Esophagus squamous epithelium (tissue), 5 donors: ENCODE measurements around the gene PCSK6. TPM values are rescaled to one million over a fixed set of nuclear protein-coding genes. Genes with fewer than 3 reads are reported as not detected.

Experiments used
- DNase-seq: peaks from one replicate; lab custom pipeline; 2025; lab: John Stamatoyannopoulos, UW
- H3K27ac ChIP-seq, 4 donors: fragments of 200-600 bp; sonication (generic); one replicate each; pipeline ENCODE4 v1.5.1; 2016 to 2019; ENCODE audit warnings: mild to moderate bottlenecking in 1 of 4
- H3K27me3 ChIP-seq, 4 donors: fragments of 200-600 bp; sonication (generic); 1 replicate in 3 of 4; 2 replicates in 1 of 4; pipeline versions ENCODE4 v1.5.1 to v1.6.0; 2017 to 2021; ENCODE audit warnings: antibody characterized with exemption in 1 of 4
- H3K36me3 ChIP-seq, 3 donors: fragments of 200-600 bp; sonication (generic); one replicate each; pipeline ENCODE4 v1.5.1; 2016 to 2019
- H3K4me1 ChIP-seq, 3 donors: fragments of 200-600 bp; sonication (generic); one replicate each; pipeline ENCODE4 v1.5.1; 2017 to 2019
- H3K4me3 ChIP-seq, 4 donors: fragments of 200-600 bp; sonication (generic); 1 replicate in 3 of 4; 2 replicates in 1 of 4; pipeline ENCODE4 v1.5.1; 2016 to 2019; ENCODE audit warnings: mild to moderate bottlenecking in 2 of 4, moderate library complexity in 1 of 4
- H3K9me3 ChIP-seq, 3 donors: fragments of 200-600 bp; sonication (generic); one replicate each; pipeline ENCODE4 v1.5.1; 2016 to 2019
- POLR2A ChIP-seq, 4 donors: fragments of 450-650 bp; IDR thresholded peaks; one replicate each; pipeline ENCODE4 v1.6.1; 2017; ENCODE audit warnings: antibody characterized with exemption in 4 of 4, mild to moderate bottlenecking in 4 of 4, moderate library complexity in 3 of 4
- WGBS, 2 donors: methylation state at CpG; one replicate each; pipeline ENCODE4 v1.1.5; 2018; 5-methylcytosine and 5-hydroxymethylcytosine counted together
- intact Hi-C: fragments of 100-400 bp; cut with DNase I; formaldehyde crosslinking; loops from one replicate; pipeline ENCODE4 v1.15.0; 2022
- total RNA-seq, 4 donors: library from RNA; depleted of rRNA; stranded (reverse); fragments of >200 nt; gene quantifications; one replicate each; pipeline ENCODE4 v1.1.0, GENCODE V29; 2016
- TF ChIP-seq, protein P1 (sequence below), 6 experiments: fragments of 450-650 bp in 4 of 6; fragments of 200-600 bp in 2 of 6; sonication (generic) in 2 of 6; IDR thresholded peaks; one replicate each; pipeline ENCODE4 v1.5.1; 2016 to 2019; ENCODE audit warnings: antibody characterized with exemption in 6 of 6, mild to moderate bottlenecking in 4 of 6, moderate library complexity in 4 of 6
- donor health status: DM: yes; HTN: yes; CAD: no.

PCSK6 gene
- total RNA-seq, 4 donors from 2014 or later = 5.1 to 13.8 (median 9.2) TPM

DNA sequence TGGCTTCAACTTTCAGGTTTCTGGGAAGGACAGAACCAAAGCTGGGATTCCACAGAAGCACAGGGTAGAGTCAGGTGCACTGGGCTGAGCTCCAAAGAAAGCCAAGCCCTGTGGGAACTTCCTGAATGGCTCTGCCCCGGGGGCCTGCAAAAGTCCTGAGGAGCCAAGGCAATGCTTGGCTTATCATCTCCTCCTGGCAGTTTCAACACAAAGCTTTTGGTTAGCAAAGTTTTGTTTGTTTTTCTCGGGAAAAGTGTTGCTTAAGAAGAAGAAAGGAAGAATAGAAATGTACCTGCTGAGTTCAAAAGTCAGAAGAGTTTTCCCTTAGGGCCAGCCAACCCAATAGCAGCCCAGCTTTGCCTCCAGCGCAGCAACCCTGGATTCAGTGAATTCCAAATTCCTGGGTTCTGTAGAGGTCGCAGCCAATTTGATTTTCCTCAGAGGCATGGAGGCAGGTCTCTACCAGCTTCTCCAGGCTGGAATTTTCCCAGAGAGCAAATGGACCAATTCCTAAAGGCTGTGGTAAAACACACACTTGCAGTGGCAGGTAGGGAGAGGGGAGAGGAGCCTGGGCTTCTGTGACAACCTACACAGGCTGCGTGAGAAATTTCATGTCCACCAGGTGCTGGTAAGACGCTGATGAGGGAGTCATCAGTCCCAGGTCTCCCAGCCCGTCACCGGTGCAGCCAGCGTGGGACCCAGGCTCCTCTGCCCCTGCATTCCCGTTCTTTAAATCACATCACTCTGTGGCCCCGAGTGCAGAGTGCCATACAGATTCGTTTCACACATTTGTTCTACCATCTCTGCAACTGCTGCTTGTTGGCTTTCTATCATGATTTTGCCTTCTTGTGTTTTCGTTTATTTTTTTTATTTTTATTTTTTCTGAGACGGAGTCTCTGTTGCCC is 140.2 kb downstream of the PCSK6 start:
- H3K4me3 ChIP-seq = no peak overlapping the region
- intact Hi-C loops = no loop called here
- no peak overlapping the region for H3K27ac ChIP-seq
- TF ChIP-seq POLR2A (IDR thresholded peaks at IDR 0.05) = no peak
- TF ChIP-seq, protein P1, sequence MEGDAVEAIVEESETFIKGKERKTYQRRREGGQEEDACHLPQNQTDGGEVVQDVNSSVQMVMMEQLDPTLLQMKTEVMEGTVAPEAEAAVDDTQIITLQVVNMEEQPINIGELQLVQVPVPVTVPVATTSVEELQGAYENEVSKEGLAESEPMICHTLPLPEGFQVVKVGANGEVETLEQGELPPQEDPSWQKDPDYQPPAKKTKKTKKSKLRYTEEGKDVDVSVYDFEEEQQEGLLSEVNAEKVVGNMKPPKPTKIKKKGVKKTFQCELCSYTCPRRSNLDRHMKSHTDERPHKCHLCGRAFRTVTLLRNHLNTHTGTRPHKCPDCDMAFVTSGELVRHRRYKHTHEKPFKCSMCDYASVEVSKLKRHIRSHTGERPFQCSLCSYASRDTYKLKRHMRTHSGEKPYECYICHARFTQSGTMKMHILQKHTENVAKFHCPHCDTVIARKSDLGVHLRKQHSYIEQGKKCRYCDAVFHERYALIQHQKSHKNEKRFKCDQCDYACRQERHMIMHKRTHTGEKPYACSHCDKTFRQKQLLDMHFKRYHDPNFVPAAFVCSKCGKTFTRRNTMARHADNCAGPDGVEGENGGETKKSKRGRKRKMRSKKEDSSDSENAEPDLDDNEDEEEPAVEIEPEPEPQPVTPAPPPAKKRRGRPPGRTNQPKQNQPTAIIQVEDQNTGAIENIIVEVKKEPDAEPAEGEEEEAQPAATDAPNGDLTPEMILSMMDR (IDR thresholded peaks at IDR 0.05) = no peak
- peaks cover 0 to 23% (median 10%) of the 10 kb centered on the region in 3 donors for H3K4me1 ChIP-seq
- DNase-seq = no peak
- WGBS, 2 donors = 36 to 44% methylated on average over 13 to 14 of the region's 14 CpGs
- no peaks in the 10 kb centered on the region for H3K36me3 ChIP-seq
- H3K27me3 ChIP-seq = peaks cover 0 to 28% (median 0%) of the 10 kb centered on the region in 4 donors
- no peaks in the 10 kb centered on the region for H3K9me3 ChIP-seq

DNA sequence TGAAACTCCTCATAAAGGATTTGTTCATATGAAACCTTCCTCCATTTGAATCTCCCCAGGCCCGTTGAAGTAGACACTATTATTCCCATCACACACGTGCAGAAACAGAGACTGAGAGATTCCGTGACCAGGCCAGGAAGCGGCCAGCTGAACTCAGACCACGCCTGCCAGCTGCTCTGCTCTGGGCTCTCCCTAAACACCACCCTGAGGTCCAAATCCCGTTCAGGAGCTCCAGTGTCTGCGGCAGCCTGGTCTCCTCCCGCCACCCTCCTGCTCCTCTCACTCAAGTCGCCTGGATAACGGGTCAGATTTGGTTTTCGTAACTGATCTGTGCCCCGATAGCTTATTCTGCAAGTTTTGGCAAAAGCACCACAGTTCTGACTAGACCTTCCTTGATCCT is 140.9 kb downstream of the PCSK6 start:
- H3K36me3 ChIP-seq = no peaks in the 10 kb centered on the region
- peaks cover 0 to 23% (median 10%) of the 10 kb centered on the region in 3 donors for H3K4me1 ChIP-seq
- intact Hi-C loops = no loop called here
- TF ChIP-seq, protein P1 (IDR thresholded peaks at IDR 0.05) = no peak
- no peak for TF ChIP-seq POLR2A (IDR thresholded peaks at IDR 0.05)
- no peaks in the 10 kb centered on the region for H3K9me3 ChIP-seq
- WGBS, 2 donors = 27 to 55% methylated on average over 9 to 12 of the region's 12 CpGs
- H3K4me3 ChIP-seq = no peak overlapping the region
- H3K27me3 ChIP-seq = peaks cover 0 to 32% (median 0%) of the 10 kb centered on the region in 4 donors
- no peak for DNase-seq
- no peak overlapping the region for H3K27ac ChIP-seq

DNA sequence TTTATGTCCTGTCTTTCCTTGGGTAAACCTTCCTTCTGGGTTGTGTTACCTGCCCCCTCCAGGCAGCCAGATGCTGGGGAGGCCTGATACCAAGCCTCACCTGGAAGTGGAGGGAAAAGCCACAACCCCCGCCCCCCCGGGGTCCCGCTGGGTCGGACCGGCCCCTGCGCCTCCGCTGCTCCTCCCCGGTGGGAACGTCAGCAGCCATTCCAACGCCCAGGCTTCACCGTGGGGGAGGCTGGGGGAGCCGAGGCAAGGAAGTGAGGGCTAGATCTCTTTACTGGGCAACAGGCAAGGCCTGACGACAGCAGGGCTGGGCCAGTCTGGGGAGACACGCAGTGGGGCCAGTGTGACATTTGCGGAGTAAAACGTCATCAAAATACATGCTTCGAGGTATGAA is 141.5 kb downstream of the PCSK6 start:
- Histone ChIP-seq H3K27me3 (peaks cover 0 to 35% (median 0%) of the 10 kb centered on the region in 4 donors), H3K36me3 (no peaks in the 10 kb centered on the region), H3K4me3 (no peak overlapping the region), H3K4me1 (peaks cover 0 to 23% (median 10%) of the 10 kb centered on the region in 3 donors), H3K9me3 (no peaks in the 10 kb centered on the region), H3K27ac (no peak overlapping the region)
- WGBS, 2 donors = 75 to 86% methylated on average over 6 to 9 of the region's 17 CpGs
- DNase-seq = no peak
- intact Hi-C loops = no loop called here
- TF ChIP-seq, protein P1 (IDR thresholded peaks at IDR 0.05) = no peak
- no peak for TF ChIP-seq POLR2A (IDR thresholded peaks at IDR 0.05)

DNA sequence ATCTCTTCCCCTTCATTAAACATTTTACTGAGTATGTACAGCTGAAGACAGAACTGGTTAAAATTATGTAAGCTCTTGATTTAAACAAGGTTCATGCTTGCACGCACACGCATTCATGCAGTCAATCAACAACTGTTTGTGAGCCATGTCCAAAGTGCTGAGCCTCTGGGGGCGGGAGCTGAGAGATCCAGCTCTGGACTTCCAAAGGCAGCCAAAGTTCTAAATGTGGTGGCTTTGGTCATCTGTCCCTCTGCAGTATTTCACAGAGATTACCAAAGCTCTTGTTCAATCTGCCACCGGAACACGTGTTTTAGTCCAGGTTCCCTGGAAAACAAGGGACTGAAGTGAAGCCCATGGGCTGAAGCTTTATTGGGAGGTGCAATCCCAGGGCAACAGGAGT is 142.1 kb downstream of the PCSK6 start:
- Histone ChIP-seq H3K4me3 (no peak overlapping the region), H3K4me1 (peaks cover 0 to 23% (median 10%) of the 10 kb centered on the region in 3 donors), H3K36me3 (no peaks in the 10 kb centered on the region), H3K27me3 (peaks cover 0 to 35% (median 0%) of the 10 kb centered on the region in 4 donors), H3K9me3 (no peaks in the 10 kb centered on the region), H3K27ac (no peak overlapping the region)
- 69 to 78% methylated on average over 5 of the region's 5 CpGs for WGBS, 2 donors
- no peak for DNase-seq
- TF ChIP-seq POLR2A (IDR thresholded peaks at IDR 0.05) = no peak
- TF ChIP-seq, protein P1 (IDR thresholded peaks at IDR 0.05) = no peak
- intact Hi-C loops = no loop called here

DNA sequence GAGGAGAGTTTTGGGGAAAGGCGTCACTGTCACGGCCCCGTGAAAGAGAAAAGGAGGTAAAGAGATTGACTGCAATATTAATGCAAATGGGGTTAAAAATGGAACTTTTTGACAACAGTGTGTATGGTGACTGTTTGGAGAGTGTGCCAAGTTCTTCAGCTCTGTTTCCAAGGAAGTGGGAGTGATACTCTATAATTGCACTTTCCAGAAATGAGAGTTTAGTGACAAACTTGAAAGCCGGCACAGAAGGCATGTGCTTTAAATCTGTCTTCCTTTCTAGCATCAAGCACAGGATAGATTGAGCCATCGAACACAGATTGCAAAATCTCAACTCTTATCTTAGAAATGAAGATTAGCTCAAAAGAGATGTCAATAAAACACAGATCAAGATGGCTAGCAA is 142.6 kb downstream of the PCSK6 start:
- H3K27me3 ChIP-seq = peaks cover 0 to 35% (median 0%) of the 10 kb centered on the region in 4 donors
- peaks cover 0 to 23% (median 10%) of the 10 kb centered on the region in 3 donors for H3K4me1 ChIP-seq
- intact Hi-C loops = no loop called here
- no peak overlapping the region for H3K4me3 ChIP-seq
- no peaks in the 10 kb centered on the region for H3K9me3 ChIP-seq
- no peak for DNase-seq
- 80 to 85% methylated on average over 5 of the region's 5 CpGs for WGBS, 2 donors
- no peaks in the 10 kb centered on the region for H3K36me3 ChIP-seq
- no peak overlapping the region for H3K27ac ChIP-seq
- TF ChIP-seq, protein P1 (IDR thresholded peaks at IDR 0.05) = no peak
- no peak for TF ChIP-seq POLR2A (IDR thresholded peaks at IDR 0.05)
